UCSD-AML1 (cell line): ENCODE results near the gene POLR3B.

ENCODE experiments used
- DNase-seq: peaks from one replicate; lab custom pipeline; 2025; ENCODE audit not compliant: unreplicated experiment; lab: John Stamatoyannopoulos, UW

The POLR3B gene

DNA sequence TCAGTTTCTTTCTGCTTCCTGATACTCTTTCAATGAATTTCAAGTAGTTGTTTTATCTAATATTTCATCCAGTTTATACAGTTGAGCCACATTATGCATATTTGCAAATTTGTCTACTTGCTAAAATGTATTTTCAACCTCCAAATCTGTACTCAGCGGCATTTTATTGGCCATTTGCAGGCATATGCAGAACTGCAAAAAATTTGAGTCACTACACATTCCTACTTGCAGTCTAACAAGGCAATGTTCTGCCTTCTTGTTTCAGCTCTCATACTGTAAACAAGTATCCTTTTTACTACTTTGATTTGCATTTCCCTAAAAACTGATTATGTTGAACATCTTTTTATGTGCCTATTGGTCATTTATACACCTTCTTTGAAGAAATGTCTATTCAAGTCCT, 55.0 kb downstream of the POLR3B start:
- DNase-seq: no peak

DNA sequence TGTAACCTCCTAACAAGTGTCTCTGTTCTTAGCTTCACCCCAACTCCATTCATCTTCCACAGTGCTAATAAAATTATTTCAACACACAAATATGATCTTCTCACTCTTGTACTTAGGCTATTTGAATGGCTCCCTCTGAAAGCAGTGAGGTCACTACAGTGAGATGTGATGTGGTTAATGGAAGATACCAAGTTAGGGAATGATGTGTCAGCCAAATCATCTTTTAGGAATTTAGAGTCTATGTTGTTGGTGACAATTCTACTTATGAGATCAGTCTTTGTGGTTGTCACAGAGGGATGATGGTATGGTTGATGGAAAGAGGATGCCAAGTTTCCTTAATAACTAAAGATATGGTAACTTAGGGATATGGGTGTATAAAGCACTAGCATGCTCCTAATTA, 57.6 kb downstream of the POLR3B start:
- no peak for DNase-seq

DNA sequence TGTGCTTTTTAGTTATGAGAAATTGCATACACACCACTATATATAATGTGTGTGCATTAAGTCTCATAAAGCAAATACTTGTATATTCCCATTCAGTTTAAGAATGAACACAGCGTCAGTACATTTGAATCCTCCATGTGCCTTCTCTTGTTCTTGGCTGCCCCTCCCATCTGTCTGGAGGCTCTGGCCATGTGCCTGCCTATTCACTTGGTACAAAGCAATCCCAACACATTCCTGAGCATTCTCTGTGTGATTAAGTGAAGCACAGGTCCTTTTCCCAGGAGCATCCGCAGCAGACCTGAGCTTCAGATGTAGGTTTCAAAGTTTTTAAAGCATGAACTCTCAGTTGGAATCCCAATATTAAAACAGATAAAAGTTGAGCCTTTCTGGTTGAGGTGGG, 58.7 kb downstream of the POLR3B start:
- DNase-seq: no peak

DNA sequence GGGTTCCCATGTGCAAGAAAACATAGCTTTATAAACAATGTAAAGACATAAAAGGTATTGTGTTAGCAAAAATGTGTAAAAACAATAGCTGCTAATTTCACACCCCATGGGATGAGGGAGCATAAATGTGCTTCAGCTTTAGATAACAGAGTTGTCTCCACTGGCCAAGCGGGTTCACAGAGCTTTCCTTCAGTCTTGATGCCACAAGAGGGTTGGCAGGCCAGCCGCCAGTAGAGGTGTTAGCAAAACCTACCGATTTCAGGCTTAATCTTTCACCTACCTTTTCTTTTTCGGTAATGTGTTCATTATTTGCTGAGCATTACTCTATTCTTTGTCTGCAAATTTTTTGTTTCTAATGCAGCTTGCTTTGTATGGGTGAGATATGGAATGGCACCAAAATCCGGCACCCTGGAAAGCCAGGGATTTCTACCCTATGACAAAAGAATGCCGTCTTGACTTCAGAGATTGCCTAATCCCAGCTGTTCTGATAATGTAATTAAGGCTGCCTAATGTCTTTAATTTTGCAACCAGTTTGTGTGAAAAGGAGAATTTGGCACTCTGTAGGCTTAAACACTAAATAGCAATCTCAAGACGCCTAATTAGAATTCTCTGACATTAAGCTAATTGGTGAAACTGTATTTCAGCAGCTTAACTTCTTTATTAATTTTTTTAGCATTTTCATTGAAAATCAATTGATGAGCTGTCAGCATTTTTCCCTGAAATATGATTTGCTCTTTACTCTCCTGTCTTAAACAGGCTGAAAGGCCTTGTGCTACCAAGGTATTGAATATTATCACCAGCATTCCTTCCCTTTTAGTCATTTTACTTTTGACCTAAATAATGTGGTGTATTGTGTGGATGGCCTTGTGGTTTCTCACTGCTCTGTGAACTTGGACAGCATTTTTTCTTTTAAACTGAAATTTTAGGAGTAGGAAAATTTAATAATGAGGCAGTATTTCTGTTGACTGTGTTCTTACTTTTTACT, 60.7 kb downstream of the POLR3B start:
- no peak for DNase-seq

DNA sequence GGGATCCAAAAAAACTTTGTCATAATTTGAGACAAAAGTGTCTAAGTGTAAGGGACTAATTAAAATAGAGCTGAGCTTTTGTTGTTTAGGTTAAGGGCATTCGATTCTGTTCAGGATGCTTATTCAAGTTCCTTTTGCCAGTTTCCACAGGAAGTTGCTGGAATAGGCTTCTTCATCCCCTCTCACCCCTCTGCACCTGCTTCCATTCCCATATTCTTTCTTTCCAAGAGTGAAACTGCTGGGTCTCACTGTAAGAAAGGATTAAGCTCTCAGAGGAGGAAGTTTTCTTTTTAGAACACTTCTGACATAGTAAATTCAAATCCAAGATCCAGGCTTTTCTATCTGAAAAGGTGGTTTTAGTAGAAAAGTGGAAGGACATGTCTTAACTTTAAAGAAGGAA, 61.4 kb downstream of the POLR3B start:
- no peak for DNase-seq

DNA sequence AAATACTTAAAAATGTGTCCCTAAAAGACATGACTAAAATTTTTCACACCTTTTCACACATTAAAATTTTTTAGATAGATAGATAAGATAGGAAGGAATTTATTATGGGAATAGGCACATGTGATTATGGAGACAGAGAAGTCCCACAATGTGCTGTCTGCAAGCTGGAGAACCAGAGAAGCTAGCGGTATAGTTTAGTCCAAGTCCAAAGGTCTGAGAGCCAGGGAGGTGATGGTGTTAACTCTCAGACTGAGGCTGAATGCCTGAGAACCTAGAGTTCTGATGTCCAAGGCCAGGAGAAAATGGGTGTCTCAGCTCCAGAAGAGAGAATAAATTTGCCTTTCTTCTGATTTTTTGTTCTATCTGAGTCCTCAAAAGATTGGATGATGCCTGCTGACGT, 65.7 kb downstream of the POLR3B start:
- DNase-seq: no peak

DNA sequence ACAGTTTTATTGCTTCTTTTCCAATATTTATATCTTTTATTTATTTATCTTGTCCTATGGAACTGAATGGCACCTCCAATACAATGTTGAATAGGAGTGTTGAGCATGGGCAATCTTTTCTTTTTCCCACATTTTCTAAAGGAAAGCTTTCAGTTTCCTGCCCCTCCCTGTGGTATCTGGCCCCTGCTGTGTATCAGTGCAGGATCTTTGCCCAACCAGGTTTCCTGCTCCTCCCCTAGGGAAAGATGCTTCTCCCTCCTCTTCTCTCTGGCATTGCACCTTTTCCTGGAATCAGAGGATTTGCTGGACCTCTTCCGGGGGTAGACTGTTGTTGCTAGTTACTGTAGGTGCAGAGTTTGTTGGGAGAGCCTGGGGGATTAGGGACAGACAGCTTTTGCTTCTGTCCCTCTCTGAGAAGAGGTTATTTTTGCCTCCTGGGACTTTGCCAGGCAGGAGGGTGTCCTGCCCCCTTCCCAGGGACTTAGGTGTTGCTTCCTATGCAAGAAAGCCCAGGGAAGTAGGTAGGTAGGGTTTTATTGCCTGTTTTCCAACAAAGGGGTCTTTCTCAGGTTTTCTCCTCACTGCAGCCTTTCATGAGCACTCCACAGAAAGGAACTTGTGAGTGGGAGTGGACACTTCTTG, 67.6 kb downstream of the POLR3B start:
- DNase-seq: no peak

DNA sequence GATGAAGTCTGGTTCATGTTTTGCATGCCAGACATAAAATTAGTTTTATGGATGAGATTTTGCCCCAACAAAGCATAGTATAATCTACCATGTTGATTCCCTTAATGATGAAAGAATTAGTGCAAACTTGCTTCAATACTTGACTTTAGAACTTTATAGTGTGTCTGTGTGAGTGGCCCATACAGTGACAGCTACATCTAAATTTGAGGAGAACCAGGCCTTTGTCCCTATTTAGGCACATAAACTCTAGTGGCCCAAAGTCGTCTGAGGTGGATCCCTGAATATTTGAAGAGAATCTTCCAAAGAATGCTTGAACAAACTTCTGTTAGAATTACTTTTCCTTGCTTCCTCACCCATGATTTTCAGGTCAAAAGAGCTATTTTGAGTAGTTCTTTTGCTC, 70.4 kb downstream of the POLR3B start:
- DNase-seq: no peak

DNA sequence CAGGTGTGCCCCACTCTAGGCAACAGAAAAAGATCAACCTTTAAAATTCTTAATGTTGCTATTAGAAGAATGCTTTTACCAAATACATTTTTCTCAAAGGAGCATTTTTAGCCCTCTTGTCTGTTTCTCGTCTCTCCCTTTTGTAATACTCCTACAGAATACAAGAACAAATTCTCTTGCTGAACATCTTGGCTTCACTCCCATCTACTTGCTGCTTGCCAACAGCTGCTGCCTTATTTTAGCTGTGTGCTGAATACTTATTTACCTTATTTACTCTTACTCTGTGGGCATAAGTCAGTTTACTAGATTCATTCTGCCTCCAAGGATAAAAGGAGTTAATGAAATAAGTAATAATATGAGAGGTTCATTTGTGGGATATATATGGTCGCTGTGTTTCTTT, 70.8 kb downstream of the POLR3B start:
- DNase-seq: no peak

DNA sequence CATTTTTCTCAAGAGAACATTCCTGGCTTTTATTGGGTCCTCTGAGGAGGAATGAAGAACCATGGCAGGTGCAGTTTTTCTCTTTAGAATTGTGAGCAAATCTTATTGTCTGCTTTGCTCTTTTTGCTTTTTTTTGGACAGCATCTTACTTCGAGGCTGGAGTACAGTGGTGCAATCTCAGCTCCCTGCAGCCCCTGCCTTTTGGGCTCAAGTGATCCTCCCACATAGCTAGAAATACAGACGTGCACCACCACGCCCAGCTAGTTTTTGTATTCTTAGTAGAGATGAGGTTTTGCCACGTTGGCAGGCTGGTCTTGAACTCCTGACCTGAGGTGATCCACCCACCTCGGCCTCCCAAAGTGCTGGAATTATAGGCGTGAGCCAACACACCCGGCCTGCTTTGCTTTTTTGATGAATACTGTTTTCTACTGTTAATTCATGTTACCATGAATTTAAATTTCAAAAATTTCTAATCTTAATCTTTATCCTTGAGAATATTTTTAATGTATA, 71.5 kb downstream of the POLR3B start:
- DNase-seq: no peak

DNA sequence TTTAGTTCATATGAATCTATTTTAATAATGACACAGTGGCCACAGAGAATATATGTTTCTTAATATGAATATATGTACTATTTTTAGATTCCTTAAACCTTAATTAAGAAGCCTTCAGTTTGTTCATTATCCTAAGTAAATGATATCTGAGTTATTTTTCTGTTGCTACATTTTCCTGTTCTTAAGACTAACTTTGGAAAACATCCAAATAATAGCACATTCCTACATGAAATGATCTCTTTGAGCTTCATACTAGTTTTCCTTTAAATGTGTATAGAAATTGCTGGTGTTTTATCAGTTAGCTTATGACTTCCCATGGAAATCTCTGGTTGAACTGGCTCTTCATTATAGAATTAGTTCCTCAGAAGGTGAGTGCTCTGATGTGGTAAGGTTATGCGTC, 72.1 kb downstream of the POLR3B start:
- no peak for DNase-seq

DNA sequence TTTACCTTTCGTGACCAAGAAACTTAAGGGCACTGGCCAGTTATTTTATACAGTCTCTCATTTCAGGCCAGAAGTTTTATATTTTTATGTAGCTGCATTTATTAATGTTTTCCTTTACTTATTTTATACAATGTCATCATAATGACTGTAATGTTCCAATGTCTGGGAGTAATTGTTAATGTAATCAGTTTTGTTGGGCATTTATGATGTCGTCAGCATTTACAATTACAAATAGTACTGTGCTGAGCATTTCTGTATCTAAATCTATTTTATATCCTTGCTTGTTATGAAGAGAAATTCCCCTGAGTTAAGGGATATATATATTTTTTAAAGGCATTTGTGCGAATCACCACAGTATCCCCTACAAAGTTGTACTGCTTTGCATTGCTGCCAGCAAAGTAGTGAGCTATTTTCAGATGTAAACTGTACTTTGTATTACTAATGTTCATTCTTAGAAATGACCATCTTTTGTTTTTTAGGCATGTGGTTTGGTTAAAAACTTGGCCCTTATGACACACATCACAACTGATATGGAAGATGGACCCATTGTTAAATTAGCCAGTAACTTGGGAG, 74.4 kb downstream of the POLR3B start:
- no peak for DNase-seq

DNA sequence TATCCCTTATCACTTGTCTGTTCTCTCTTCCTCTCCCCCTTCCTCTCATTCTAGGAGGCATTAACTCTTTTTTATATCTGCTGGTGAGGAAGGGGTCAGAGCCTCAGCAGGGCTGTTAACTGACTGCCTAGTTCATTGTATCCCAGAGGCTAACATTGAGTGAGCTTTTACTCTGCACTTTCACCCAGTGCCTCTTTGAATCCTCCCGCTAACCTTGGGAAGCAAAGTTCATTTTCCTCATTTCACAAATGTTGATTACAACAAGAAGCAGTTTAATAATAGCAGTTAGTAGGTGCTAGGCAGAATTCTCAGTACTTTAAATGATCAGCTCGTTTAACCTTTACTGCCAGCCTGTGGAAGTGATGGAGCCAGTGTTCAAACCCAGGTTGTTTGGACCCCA, 75.5 kb downstream of the POLR3B start:
- DNase-seq: no peak

DNA sequence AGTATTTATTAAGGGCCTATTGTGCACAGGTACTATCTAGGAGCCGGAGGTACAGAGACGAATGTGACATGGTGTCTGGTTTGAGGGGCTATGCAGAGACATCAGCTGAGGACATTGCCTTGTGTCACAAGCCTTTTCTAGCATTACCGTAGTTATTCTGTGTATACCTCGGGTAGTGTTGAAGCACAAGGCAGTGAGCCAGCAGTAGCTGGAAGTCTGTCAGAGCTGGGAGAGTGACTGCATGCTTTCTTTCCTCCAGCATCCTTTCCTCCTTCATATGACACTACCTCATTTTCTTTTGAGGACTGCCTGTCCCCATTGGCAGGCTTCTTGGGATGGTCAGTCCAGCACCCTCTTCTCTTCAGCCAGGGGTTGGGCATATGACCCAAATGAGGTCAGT, 77.0 kb downstream of the POLR3B start:
- DNase-seq: no peak

DNA sequence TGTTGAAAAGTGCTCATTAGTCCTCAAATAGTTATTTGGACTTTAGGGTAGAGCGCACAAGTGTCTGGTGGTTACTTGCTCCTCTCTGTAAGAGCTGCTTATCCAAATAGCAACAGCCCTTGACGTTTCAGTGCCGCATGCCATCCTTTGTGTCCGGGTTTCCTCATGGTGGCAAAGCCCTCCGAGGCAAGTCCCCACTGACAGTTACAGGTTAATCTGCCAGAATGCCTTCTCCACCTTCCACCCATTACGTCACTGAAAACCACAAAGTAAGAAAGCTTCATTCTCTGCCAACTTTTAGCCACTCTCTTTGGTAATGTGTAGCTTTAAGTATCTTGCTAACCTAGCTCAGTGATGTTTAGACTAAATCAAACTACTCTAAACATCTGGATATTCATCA, 78.6 kb downstream of the POLR3B start:
- no peak for DNase-seq

DNA sequence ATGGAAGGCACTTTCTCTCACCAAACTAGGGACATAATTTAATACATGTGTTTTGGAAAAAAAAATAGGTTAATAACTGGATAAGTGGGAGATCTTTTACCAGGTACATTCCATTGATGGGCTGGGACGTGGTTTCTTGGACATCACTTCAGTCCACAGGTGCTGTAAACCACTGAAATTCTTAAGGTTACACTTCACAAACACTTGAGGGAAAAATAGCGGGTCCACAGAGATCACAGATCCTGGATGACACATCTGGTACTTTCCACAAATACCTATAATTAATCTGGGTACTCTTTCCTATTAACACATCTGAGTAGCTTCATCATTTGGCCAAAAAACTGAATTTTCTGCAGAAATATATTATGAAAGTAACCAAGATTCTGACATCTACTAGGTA, 85.0 kb downstream of the POLR3B start:
- no peak for DNase-seq

DNA sequence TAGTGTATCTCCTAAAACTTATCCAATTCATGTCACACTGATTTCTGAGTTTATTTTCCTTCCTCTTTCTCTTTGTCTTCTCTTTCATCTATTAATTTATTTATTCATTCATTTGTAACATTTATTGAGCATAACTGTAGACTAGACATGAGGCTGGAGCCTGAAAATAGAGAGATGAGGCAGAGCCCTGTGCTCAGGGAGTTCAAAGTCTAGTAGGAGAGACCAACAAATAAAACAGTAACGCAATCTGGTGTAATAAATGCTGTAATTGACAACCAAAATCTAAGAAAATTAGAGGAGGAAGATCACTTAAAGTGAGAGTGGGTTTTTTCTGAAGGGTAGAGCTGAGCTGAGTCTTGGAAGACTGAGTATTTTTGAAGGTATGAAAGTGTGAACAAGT, 87.5 kb downstream of the POLR3B start:
- no peak for DNase-seq

DNA sequence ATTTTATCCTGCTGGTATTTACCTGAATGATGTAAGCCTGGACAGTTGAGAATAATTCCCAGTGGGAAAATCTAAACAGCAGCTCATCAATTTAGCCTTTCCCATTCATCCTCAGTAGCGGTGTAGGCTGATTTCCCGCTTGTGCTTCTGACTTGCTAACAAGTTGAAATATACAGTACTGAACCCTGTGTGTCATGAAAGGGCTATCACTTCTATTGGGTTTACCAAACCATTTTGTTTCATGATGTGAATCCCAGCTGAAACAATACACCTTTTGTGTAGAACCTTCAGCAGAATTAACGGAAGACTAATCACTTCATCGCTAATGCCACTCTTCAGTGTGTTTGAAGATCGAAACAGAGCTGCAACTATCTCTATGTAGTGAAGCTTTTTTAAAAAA, 88.4 kb downstream of the POLR3B start:
- DNase-seq: no peak

DNA sequence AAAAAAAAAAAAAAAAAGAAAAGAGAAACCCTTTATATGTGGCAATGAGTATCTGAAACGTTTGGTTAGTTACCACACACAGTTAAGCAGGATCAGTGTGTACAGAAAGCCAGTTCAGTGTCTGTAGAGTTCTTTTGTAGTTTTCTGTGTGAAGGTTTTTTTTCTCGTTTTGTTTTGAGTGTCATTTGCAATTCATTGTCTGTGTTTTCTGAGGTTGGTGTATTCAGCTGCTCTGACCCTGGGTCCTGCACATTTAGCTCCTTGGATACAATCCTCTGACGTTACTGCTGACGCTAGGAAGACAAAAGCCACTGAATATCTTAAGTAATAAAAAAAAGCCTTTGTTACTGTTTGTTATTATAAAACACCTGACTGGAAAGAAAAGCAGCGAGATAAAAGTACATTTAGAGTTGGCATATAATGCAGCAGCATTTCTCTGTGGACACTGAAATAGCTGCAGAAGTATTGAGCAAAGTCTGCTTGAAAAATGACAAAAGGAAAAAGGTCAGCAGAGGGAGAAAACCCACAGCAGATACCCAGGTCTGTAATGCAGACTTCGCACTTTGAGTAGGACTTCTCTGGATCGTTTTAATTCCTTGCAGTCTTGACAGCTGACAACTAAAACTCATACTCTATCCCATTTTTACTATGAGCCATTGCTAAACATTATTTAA, 89.0 kb downstream of the POLR3B start:
- no peak for DNase-seq

DNA sequence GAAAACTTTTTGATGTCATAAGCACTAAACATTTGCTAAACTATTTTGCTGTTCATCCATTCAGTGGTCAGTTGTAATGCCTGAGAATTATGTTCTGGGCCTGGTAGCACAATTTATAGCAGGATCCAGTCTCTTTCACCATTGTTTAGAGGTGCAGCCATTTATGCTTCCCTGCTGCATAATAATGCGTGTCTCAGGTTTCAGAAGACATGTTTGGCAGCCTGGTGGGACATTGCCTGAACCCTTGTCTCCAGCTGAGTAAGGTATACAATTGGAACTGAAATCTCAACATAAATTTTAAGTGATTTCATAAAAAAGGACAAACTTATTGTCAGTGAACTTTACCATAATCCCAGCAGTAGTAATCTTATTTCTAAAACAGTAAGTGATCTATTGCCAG, 94.8 kb downstream of the POLR3B start:
- no peak for DNase-seq

DNA sequence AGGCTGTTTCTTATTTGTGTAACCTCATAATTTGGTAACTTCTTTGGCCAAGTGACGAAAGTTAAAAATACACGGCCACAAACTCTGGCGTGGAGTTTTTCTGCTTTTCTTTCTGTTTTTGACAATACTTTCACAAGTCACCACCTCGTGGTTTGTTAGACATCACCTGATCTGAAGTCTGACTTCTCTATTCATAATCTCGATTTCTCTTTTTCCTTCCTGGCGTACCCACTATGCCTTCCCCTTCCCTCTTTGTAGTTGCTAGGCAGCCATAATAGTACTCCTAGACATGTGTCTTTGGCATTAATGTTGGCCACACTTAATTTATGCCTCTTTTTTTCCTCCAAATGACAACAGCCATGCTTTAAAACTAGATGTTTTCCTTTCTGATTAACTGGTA, 97.6 kb downstream of the POLR3B start:
- no peak for DNase-seq
